Upper lobe of left lung (tissue), 6 donors: Measurements from ENCODE around the gene CCNO. TPM values are rescaled to one million over a fixed set of nuclear protein-coding genes. Genes with fewer than 3 reads are reported as not detected.

ENCODE experiments used
- ATAC-seq, 2 donors: fragments of 200-7000 bp; cut with Tn5 transposase; one replicate each; pipeline ENCODE4 v1.9.1; 2022; ENCODE audit warnings: mild to moderate bottlenecking in 2 of 2, moderate library complexity in 2 of 2; ENCODE audit not compliant: low FRiP score in 2 of 2
- DNase-seq, 2 donors: peaks; one replicate each; pipeline ENCODE4 v3.0.0-alpha.2; 2019 to 2020
- H3K27ac ChIP-seq, 4 donors: fragments of 200-600 bp; sonication (generic); one replicate each; pipeline ENCODE4 v1.5.1; 2016 to 2019
- H3K27me3 ChIP-seq, 4 donors: fragments of 200-600 bp; sonication (generic); one replicate each; pipeline ENCODE4 v1.5.1; 2017 to 2019
- H3K36me3 ChIP-seq, 4 donors: fragments of 200-600 bp; sonication (generic); one replicate each; pipeline ENCODE4 v1.5.1; 2016 to 2019
- H3K4me1 ChIP-seq, 4 donors: fragments of 200-600 bp; sonication (generic); one replicate each; pipeline ENCODE4 v1.5.1; 2018 to 2019
- H3K4me3 ChIP-seq, 4 donors: fragments of 200-600 bp; sonication (generic); one replicate each; pipeline ENCODE4 v1.5.1; 2017 to 2019; ENCODE audit warnings: mild to moderate bottlenecking in 2 of 4, moderate library complexity in 1 of 4
- H3K9me3 ChIP-seq, 4 donors: fragments of 200-600 bp; sonication (generic); one replicate each; pipeline ENCODE4 v1.5.1; 2018 to 2019
- EP300 ChIP-seq, 4 donors: sonication (generic); formaldehyde crosslinking; IDR thresholded peaks; one replicate each; pipeline ENCODE4 v1.5.1; 2017; ENCODE audit warnings: antibody characterized with exemption in 4 of 4, control low read depth in 2 of 4
- POLR2A ChIP-seq, 4 donors: fragments of 450-650 bp; IDR thresholded peaks; one replicate each; pipeline ENCODE4 v1.5.1; 2016 to 2017; ENCODE audit warnings: antibody characterized with exemption in 4 of 4, mild to moderate bottlenecking in 2 of 4
- POLR2AphosphoS5 ChIP-seq, 2 donors: sonication (generic); formaldehyde crosslinking; IDR thresholded peaks; one replicate each; pipeline ENCODE4 v1.5.1; 2017; ENCODE audit warnings: antibody characterized with exemption in 2 of 2
- WGBS, 2 donors: methylation state at CpG; one replicate each; pipeline ENCODE4 v1.1.5; 2017 to 2018; 5-methylcytosine and 5-hydroxymethylcytosine counted together
- total RNA-seq, 6 donors: library from RNA; depleted of rRNA in 4 of 6; stranded (reverse); fragments of >200 nt in 4 of 6; gene quantifications; one replicate each; pipeline versions ENCODE4 v1.1.0 to v1.2.1, GENCODE V29; 2016 to 2021
- TF ChIP-seq, protein P1 (sequence below), 6 experiments: fragments of 450-650 bp in 4 of 6; fragments of 200-600 bp in 2 of 6; sonication (generic) in 2 of 6; IDR thresholded peaks; one replicate each; pipeline ENCODE4 v1.5.1; 2016 to 2019; ENCODE audit warnings: antibody characterized with exemption in 6 of 6
- donor health status: DM: no; HTN: no; CAD: no; lungs with moderate emphysema.
- donor health status: DM: no; HTN: yes; CAD: no; lungs with severe emphysema.

Gene CCNO
- total RNA-seq, 6 donors from 2014 or later, result 0.31 to 8.5 (median 2.4) TPM; not detected in 1

DNA sequence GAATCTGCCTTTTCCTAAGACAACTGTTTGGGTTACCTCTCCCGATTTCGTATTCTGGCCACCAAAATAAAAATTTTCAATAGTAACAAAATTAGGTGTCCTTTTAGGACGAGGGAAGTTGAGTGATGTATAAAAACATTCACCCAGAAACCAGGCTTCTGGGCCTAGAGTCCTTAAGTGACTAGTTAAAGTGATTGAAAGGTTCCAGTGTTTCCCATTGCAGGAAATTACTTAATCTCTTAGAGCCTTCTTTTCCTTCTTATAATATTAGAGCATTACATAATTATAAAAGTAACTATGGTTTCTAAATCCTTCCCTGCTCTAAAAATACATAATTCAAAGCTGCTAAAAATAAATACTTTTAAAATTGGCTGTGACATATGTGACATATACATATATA lies 13.6 kb downstream of the CCNO start:
- Histone ChIP-seq H3K4me1 (peaks cover 18 to 21% (median 20%) of the 10 kb centered on the region in 4 donors), H3K27me3 (peaks cover 0 to 50% (median 29%) of the 10 kb centered on the region in 4 donors), H3K4me3 (no peak overlapping the region), H3K27ac (no peak overlapping the region), H3K36me3 (no peaks in the 10 kb centered on the region), H3K9me3 (no peaks in the 10 kb centered on the region)
- ATAC-seq, result no peak
- 79 to 85% methylated on average over 3 of the region's 3 CpGs for WGBS, 2 donors
- no peak for DNase-seq
- TF ChIP-seq POLR2AphosphoS5 (IDR thresholded peaks at IDR 0.05), result no peak

DNA sequence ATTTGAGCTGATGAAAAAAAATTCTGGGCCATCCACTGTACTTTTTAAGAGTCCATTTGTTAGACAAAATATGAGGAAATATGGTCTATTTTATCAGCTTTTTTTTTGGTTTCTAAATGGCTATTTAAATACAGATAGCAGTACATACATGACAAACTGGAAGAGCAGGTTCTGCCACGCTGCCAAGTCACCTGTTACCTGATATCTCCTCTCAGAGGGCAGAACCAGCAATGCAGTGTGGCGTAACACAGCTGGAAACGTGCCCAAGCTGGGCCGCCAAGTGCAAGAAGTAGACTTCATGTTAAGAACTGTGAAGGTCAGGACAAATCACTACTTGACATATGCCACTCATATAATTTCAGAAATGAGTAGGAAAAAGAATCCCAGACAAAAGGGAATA lies 14.4 kb downstream of the CCNO start:
- H3K27me3 ChIP-seq, result peaks cover 0 to 42% (median 26%) of the 10 kb centered on the region in 4 donors
- H3K4me1 ChIP-seq, result peaks cover 18 to 21% (median 20%) of the 10 kb centered on the region in 4 donors
- no peaks in the 10 kb centered on the region for H3K9me3 ChIP-seq
- ATAC-seq (peak in 1 of 2 donors; percentile 44), DNase-seq (peak; percentile 28 to 90)
- no peak overlapping the region for H3K4me3 ChIP-seq
- TF ChIP-seq EP300 (IDR thresholded peaks at IDR 0.05) (peak in 1 of 4 donors; percentile 27), POLR2AphosphoS5 (IDR thresholded peaks at IDR 0.05) (peak in 1 of 2 donors; percentile 65), POLR2A (IDR thresholded peaks at IDR 0.05) (no peak)
- TF ChIP-seq, protein P1, sequence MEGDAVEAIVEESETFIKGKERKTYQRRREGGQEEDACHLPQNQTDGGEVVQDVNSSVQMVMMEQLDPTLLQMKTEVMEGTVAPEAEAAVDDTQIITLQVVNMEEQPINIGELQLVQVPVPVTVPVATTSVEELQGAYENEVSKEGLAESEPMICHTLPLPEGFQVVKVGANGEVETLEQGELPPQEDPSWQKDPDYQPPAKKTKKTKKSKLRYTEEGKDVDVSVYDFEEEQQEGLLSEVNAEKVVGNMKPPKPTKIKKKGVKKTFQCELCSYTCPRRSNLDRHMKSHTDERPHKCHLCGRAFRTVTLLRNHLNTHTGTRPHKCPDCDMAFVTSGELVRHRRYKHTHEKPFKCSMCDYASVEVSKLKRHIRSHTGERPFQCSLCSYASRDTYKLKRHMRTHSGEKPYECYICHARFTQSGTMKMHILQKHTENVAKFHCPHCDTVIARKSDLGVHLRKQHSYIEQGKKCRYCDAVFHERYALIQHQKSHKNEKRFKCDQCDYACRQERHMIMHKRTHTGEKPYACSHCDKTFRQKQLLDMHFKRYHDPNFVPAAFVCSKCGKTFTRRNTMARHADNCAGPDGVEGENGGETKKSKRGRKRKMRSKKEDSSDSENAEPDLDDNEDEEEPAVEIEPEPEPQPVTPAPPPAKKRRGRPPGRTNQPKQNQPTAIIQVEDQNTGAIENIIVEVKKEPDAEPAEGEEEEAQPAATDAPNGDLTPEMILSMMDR (IDR thresholded peaks at IDR 0.05), result no peak
- no peak overlapping the region for H3K27ac ChIP-seq
- H3K36me3 ChIP-seq, result no peaks in the 10 kb centered on the region
- 39 to 41% methylated on average over 4 of the region's 4 CpGs for WGBS, 2 donors

DNA sequence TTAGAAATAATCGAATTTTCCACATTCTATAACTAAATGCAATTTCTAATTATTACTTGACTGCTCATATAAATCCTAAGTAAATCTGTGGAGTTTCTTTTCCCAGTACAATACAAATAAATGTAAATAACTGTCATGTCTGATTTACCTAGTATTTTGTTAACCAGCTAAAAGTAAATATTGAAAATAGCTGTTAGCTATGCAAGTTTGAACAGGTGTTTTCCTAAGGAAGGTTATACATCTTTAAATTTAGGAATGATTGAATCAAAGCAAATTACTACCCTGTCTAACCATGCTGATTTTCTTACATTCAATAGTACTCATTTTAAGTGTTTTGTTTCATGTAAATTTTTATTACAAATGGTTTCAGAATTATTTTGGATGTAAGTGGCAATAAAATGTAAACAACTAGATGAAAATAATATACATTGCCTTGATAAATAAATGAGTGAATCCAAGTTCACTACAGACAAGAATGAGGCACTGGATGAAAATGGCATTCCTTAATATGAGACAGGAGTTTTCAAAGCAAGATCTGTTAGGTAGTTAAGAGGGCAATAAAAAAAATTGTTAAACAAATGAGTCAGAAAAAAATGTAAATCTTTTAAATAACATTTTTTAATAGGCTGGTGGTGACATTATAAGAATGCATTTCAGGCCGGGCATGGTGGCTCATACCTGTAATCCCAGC lies 22.1 kb downstream of the CCNO start:
- TF ChIP-seq POLR2A (IDR thresholded peaks at IDR 0.05), result no peak
- TF ChIP-seq, protein P1 (IDR thresholded peaks at IDR 0.05), result no peak
- TF ChIP-seq EP300 (IDR thresholded peaks at IDR 0.05), result no peak
- no peak for TF ChIP-seq POLR2AphosphoS5 (IDR thresholded peaks at IDR 0.05)
- no peak overlapping the region for H3K27ac ChIP-seq
- H3K9me3 ChIP-seq, result no peaks in the 10 kb centered on the region
- H3K4me1 ChIP-seq, result no peaks in the 10 kb centered on the region
- H3K4me3 ChIP-seq, result no peak overlapping the region
- DNase-seq, result no peak
- 82 to 94% methylated on average over 2 of the region's 2 CpGs for WGBS, 2 donors
- no peaks in the 10 kb centered on the region for H3K27me3 ChIP-seq
- H3K36me3 ChIP-seq, result no peaks in the 10 kb centered on the region
- no peak for ATAC-seq

DNA sequence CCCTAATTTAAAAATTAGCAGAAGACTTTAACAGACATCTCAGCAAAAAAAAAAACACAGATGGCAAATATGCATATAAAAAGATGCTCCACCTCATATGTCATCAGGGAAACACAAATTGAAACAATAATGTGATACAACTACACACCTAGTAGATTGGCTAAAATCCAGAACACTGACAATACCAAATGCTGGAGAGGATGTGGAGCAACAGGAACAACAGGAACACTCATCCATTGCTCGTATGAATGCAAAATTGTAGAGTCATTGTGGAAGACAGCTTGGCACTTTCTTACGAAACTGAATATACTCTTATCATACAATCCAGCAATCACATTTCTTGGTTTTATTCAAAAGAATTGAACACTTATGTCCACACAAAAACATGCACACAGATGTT lies 28.4 kb downstream of the CCNO start:
- H3K27ac ChIP-seq, result no peak overlapping the region
- WGBS, 2 donors, result 34 to 35% methylated on average over 2 of the region's 2 CpGs
- no peak overlapping the region for H3K4me3 ChIP-seq
- no peaks in the 10 kb centered on the region for H3K4me1 ChIP-seq
- H3K27me3 ChIP-seq, result no peaks in the 10 kb centered on the region
- no peak for ATAC-seq
- TF ChIP-seq EP300 (IDR thresholded peaks at IDR 0.05) (no peak), POLR2A (IDR thresholded peaks at IDR 0.05) (no peak), POLR2AphosphoS5 (IDR thresholded peaks at IDR 0.05) (no peak)
- TF ChIP-seq, protein P1 (IDR thresholded peaks at IDR 0.05), result no peak
- DNase-seq, result no peak
- no peaks in the 10 kb centered on the region for H3K9me3 ChIP-seq
- no peaks in the 10 kb centered on the region for H3K36me3 ChIP-seq

DNA sequence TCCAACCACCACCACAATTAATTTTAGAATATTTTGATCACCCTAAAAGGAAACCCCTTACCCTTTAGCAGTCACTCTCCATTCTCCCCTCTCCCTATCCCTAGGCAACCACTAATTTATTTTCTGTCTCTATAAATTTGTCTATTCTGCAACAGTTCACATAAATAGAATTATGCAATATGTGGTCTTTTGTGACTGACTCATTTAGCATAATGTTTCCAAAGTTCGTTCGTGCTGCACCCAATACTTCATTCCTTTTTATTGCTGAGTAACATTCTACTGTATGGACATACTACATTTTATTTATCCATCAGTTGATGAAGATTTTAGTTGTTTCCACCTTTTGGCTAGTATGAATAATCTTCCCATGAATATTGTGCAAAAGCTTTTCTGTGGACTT lies 42.2 kb downstream of the CCNO start:
- ATAC-seq, result no peak
- no peak for TF ChIP-seq POLR2A (IDR thresholded peaks at IDR 0.05)
- TF ChIP-seq, protein P1 (IDR thresholded peaks at IDR 0.05), result no peak
- no peak for TF ChIP-seq EP300 (IDR thresholded peaks at IDR 0.05)
- no peak for TF ChIP-seq POLR2AphosphoS5 (IDR thresholded peaks at IDR 0.05)
- no peak overlapping the region for H3K27ac ChIP-seq
- WGBS, 2 donors, result 50 to 81% methylated on average over 2 of the region's 2 CpGs
- H3K27me3 ChIP-seq, result peaks cover 0 to 4% (median 2%) of the 10 kb centered on the region in 4 donors
- H3K9me3 ChIP-seq, result no peaks in the 10 kb centered on the region
- DNase-seq, result no peak
- no peaks in the 10 kb centered on the region for H3K4me1 ChIP-seq
- no peaks in the 10 kb centered on the region for H3K36me3 ChIP-seq
- H3K4me3 ChIP-seq, result no peak overlapping the region
